SK-N-SH (cell line): ENCODE data around the gene NIPAL3. TPM values are rescaled to one million over a fixed set of nuclear protein-coding genes. Genes with fewer than 3 reads are reported as not detected.
A peak's percentile ranks its signal among the peaks of the same experiment; 100 is the strongest.

Experiments
- CTCF ChIA-PET: fragments of 300-600, 350-600 bp; formaldehyde crosslinking; extraction: SDS; loops from one replicate; lab custom pipeline; 2021; lab: Yijun Ruan, JAX
- POLR2A ChIA-PET: fragments of 350-600 bp; sonication (Branson Sonifier 250); formaldehyde crosslinking; extraction: SDS; loops from one replicate; lab custom pipeline; 2020; ENCODE audit warnings: antibody characterized with exemption, inconsistent platforms; lab: Yijun Ruan, JAX
- DNase-seq: peaks from one replicate; pipeline ENCODE4 v3.0.0; 2012
- H2AFZ ChIP-seq: fragments of 200-600 bp; sonication (generic); 2 replicates; pipeline ENCODE4 v1.8.1; 2016; ENCODE audit warnings: antibody characterized with exemption, mild to moderate bottlenecking, low read depth
- H3F3A ChIP-seq: fragments of 200-600 bp; sonication (generic); replicated peaks from 2 replicates; pipeline ENCODE3; 2016; ENCODE audit warnings: antibody characterized with exemption, mild to moderate bottlenecking; ENCODE audit not compliant: insufficient read depth
- H3K27ac ChIP-seq, 2 experiments: fragments of 200-500 bp in 1 of 2; fragments of 200-600 bp in 1 of 2; sonication (Bioruptor generic) in 1 of 2; sonication (generic), shearing (Covaris generic) in 1 of 2; 2 replicates each; pipeline versions ENCODE4 v1.5.1 to v1.6.1; 2014 to 2016; ENCODE audit warnings: low read depth in 2 of 2, inconsistent platforms in 1 of 2, low read length in 1 of 2, mild to moderate bottlenecking in 1 of 2, mixed read lengths in 1 of 2
- H3K27me3 ChIP-seq: fragments of 200-600 bp; sonication (generic), shearing (Covaris generic); 2 replicates; pipeline ENCODE4 v1.6.1; 2016; ENCODE audit warnings: mixed run types; ENCODE audit not compliant: insufficient read depth
- H3K36me3 ChIP-seq, 2 experiments: fragments of 200-500 bp in 1 of 2; fragments of 200-600 bp in 1 of 2; sonication (Bioruptor generic) in 1 of 2; sonication (generic) in 1 of 2; replicated peaks in 1 of 2; 2 replicates each; pipeline versions ENCODE3 to v1.5.1; 2014 to 2016; ENCODE audit warnings: low read length in 1 of 2, mild to moderate bottlenecking in 1 of 2; ENCODE audit not compliant: insufficient read depth in 2 of 2, control insufficient read depth in 1 of 2
- H3K4me1 ChIP-seq, 2 experiments: fragments of 200-500 bp in 1 of 2; fragments of 200-600 bp in 1 of 2; sonication (Bioruptor generic) in 1 of 2; sonication (generic), shearing (Covaris generic) in 1 of 2; 2 replicates each; pipeline versions ENCODE4 v1.5.1 to v1.6.1; 2014 to 2016; ENCODE audit warnings: low read depth in 1 of 2, low read length in 1 of 2, mixed run types in 1 of 2; ENCODE audit not compliant: insufficient read depth in 2 of 2, control insufficient read depth in 1 of 2
- H3K4me2 ChIP-seq: fragments of 200-600 bp; sonication (generic), shearing (Covaris generic); 2 replicates; pipeline ENCODE4 v1.6.1; 2017; ENCODE audit warnings: mixed run types
- H3K4me3 ChIP-seq, 2 experiments: fragments of 200-500 bp in 1 of 2; fragments of 200-600 bp in 1 of 2; sonication (Bioruptor generic) in 1 of 2; sonication (generic), shearing (Covaris generic) in 1 of 2; 2 replicates each; pipeline versions ENCODE4 v1.5.1 to v1.8.1; 2014 to 2016; ENCODE audit warnings: low read depth in 2 of 2, inconsistent platforms in 1 of 2, low read length in 1 of 2, mild to moderate bottlenecking in 1 of 2, mixed read lengths in 1 of 2, moderate library complexity in 1 of 2
- H3K79me2 ChIP-seq: fragments of 200-600 bp; sonication (generic); 2 replicates; pipeline ENCODE4 v1.8.1; 2017; ENCODE audit warnings: mild to moderate bottlenecking; ENCODE audit not compliant: insufficient read depth
- H3K9ac ChIP-seq: fragments of 200-600 bp; sonication (generic); 2 replicates; pipeline ENCODE4 v1.6.1; 2017; ENCODE audit warnings: mixed run types
- H3K9me2 ChIP-seq: fragments of 200-600 bp; sonication (generic); 2 replicates; pipeline ENCODE4 v1.6.1; 2017; ENCODE audit warnings: mixed run types
- H3K9me3 ChIP-seq: fragments of 200-600 bp; sonication (generic); 2 replicates; pipeline ENCODE4 v1.6.1; 2017; ENCODE audit warnings: mixed run types, mild to moderate bottlenecking, moderate library complexity
- H4K20me1 ChIP-seq: fragments of 200-600 bp; sonication (generic); 2 replicates; pipeline ENCODE4 v1.6.1; 2017; ENCODE audit warnings: mild to moderate bottlenecking, mixed run types; ENCODE audit not compliant: insufficient read depth
- CHD2 ChIP-seq: fragments of 150-350 bp; IDR thresholded peaks from 2 replicates; pipeline ENCODE4 v1.6.1; 2018; ENCODE audit warnings: low read length; ENCODE audit not compliant: partially characterized antibody
- CTCF ChIP-seq: fragments of 200-600 bp; sonication (generic); IDR thresholded peaks from 2 replicates; pipeline ENCODE4 v1.6.1; 2017; ENCODE audit warnings: antibody characterized with exemption, mild to moderate bottlenecking, moderate library complexity
- EP300 ChIP-seq, 2 experiments: IDR thresholded peaks; 2 replicates each; pipeline versions ENCODE4 v1.4.0 to v1.6.1; 2012; ENCODE audit warnings: borderline replicate concordance in 1 of 2, low read depth in 1 of 2, low read length in 1 of 2
- EZH2phosphoT487 ChIP-seq: fragments of 200-600 bp; sonication (generic); IDR thresholded peaks from 2 replicates; pipeline ENCODE4 v1.6.1; 2017; ENCODE audit warnings: low read depth, mixed run types, mild to moderate bottlenecking, antibody characterized with exemption, moderate library complexity, borderline replicate concordance
- FOXJ3 ChIP-seq: sonication (generic); formaldehyde crosslinking; IDR thresholded peaks from 2 replicates; pipeline ENCODE4 v1.5.1; 2020; ENCODE audit warnings: mild to moderate bottlenecking, missing genetic modification reagents
- FOXM1 ChIP-seq: IDR thresholded peaks from 2 replicates; pipeline ENCODE4 v1.4.0; 2012; ENCODE audit warnings: low read depth, mild to moderate bottlenecking
- IRF3 ChIP-seq: fragments of 150-350 bp; IDR thresholded peaks from 2 replicates; pipeline ENCODE4 v1.6.1; 2016; ENCODE audit warnings: mild to moderate bottlenecking, low read depth, low read length
- MEF2A ChIP-seq: IDR thresholded peaks from 2 replicates; pipeline ENCODE4 v1.4.0; 2012; ENCODE audit warnings: low read depth, borderline replicate concordance
- MXI1 ChIP-seq: IDR thresholded peaks from 2 replicates; pipeline ENCODE4 v1.6.1; 2012; ENCODE audit warnings: mild to moderate bottlenecking, low read depth, low read length, improper control_type of control experiment
- NFIC ChIP-seq: IDR thresholded peaks from 2 replicates; pipeline ENCODE4 v1.4.0; 2012; ENCODE audit warnings: borderline replicate concordance
- NRF1 ChIP-seq: IDR thresholded peaks from 2 replicates; pipeline ENCODE4 v1.6.1; 2012; ENCODE audit warnings: low read depth, mild to moderate bottlenecking, low read length
- POLR2AphosphoS5 ChIP-seq: IDR thresholded peaks from 2 replicates; pipeline ENCODE4 v1.6.1; 2012; ENCODE audit warnings: low read depth, low read length
- RAD21 ChIP-seq: IDR thresholded peaks from 2 replicates; pipeline ENCODE4 v1.6.1; 2012; ENCODE audit warnings: mild to moderate bottlenecking, low read length
- RFX5 ChIP-seq: IDR thresholded peaks from 2 replicates; pipeline ENCODE4 v1.6.1; 2012; ENCODE audit warnings: mild to moderate bottlenecking, improper control_type of control experiment, low read length
- RXRA ChIP-seq: IDR thresholded peaks from 2 replicates; pipeline ENCODE4 v1.4.0; 2012; ENCODE audit warnings: low read depth, mild to moderate bottlenecking, borderline replicate concordance
- SIN3A ChIP-seq: IDR thresholded peaks from 2 replicates; pipeline ENCODE4 v1.6.1; 2012; ENCODE audit warnings: low read depth, mild to moderate bottlenecking, low read length, moderate library complexity, borderline replicate concordance
- SMC3 ChIP-seq: IDR thresholded peaks from 2 replicates; pipeline ENCODE4 v1.6.1; 2012; ENCODE audit warnings: low read depth, low read length, improper control_type of control experiment
- USF1 ChIP-seq: IDR thresholded peaks from 2 replicates; pipeline ENCODE4 v1.4.0; 2012; ENCODE audit warnings: low read depth, borderline replicate concordance
- YY1 ChIP-seq: IDR thresholded peaks from 2 replicates; pipeline ENCODE4 v1.4.0; 2012; ENCODE audit warnings: low read depth, mild to moderate bottlenecking
- WGBS: methylation state at CpG from one replicate; pipeline ENCODE4 v1.1.6; 2017; ENCODE audit warnings: low lambda C conversion rate; 5-methylcytosine and 5-hydroxymethylcytosine counted together
- polyA plus RNA-seq, 3 experiments: library from polyadenylated mRNA; depleted of rRNA; stranded (reverse); fragments of >200 nt; gene quantifications; 2 replicates each; pipeline ENCODE4 v1.2.3, GENCODE V29; 2012
- TF ChIP-seq, protein P1 (sequence below): IDR thresholded peaks from 2 replicates; pipeline ENCODE4; 2012
- TF ChIP-seq, protein P2 (sequence below): IDR thresholded peaks from 2 replicates; pipeline ENCODE4 v1.4.0; 2012; ENCODE audit warnings: low read depth

NIPAL3 gene
- polyA plus RNA-seq, 1 of the 3 experiments (the other 2 are of a cell fraction): 20.3 TPM

DNA sequence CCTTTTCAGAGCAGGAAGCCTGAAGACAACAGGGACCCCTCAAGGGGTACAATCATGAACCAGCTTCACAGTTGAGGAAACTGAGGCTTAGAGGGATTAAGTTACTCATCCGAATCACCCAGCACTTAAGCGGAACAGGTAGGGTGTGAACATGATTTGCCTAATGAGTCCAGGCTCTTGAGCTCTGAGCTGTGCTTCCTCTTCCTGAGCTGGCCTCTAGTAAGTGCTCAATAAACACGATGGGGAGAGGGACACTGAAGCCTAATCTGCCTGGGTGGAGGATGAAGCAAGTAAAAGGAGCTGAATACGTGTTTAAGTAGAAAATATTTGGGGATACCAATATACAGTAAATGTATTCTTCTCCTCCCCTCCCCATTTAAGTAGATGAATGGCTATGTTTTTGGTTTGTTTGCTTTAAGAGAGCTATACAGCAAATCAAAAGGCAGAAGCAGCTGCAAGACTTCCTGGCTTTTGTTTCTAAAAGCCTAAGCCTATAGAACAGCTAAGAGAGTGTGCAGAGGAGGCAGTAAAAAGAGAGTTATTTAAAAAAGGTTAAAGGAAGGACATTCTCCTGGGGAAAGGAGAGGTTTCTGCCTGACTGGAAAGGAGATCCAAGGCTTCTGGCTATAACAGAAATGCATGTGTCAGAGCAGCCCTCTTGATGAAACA is 22.5 kb upstream of the NIPAL3 start:
- Histone ChIP-seq H3K9me2 (no peaks in the 10 kb centered on the region), H3K4me2 (peak overlapping the region; percentile 53), H3K4me1 (peaks cover 0 to 15% of the 10 kb centered on the region in 2 experiments; a peak in 3 of 4 replicates), H3K9me3 (no peaks in the 10 kb centered on the region), H4K20me1 (no peaks in the 10 kb centered on the region), H3K4me3 (no peak overlapping the region), H3F3A (peaks cover 15% of the 10 kb centered on the region), H3K9ac (peak overlapping the region; percentile 40; the same call in 1 of the 2 replicates)
- no peak for TF ChIP-seq EZH2phosphoT487
- TF ChIP-seq, all 33 proteins: peak for 0
- CTCF ChIA-PET: interaction anchor here (0.7 to 6.7 kb wide), 43 partner anchors 9 to 331 kb away, joined by 3 to 451 read pairs (median 10); partner anchors contain the start of genes IFNLR1, NIPAL3 and STPG1
- Histone ChIP-seq H3K27ac (peak overlapping the region in 1 of 2 experiments; percentile 71; a peak in 2 of 4 replicates), H3K27me3 (no peaks in the 10 kb centered on the region), H3K79me2 (no peaks in the 10 kb centered on the region; the same call in 1 of the 2 replicates), H3K36me3 (peaks cover 2 to 12% of the 10 kb centered on the region in 2 experiments), H2AFZ (no peak overlapping the region)
- DNase-seq: no peak
- POLR2A ChIA-PET: interaction anchor here (0.7 kb wide), 1 partner anchor 194 kb away, joined by 3 read pairs; no protein-coding TSS in a partner anchor
- WGBS: 96% methylated on average over 4 of the region's 4 CpGs

DNA sequence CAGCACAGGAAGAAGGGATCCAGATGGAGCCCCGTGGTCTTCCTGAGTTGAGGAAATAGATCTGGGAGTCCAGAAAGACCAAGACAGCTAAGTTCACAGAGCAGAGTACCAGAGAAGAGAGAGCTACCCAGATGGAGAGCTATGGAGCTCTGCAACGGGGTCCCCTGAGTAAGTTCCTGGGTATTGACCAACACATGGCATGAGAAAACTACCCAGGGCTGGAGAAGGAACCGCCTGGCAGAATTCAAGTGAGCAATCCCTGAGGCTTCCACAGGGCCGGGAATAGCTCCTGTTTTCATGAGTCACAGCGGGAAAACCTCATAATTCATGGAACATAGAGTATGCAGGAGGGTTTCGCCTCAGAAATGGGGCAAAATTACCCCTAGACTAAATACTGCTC is 21.7 kb upstream of the NIPAL3 start:
- no peaks in the 10 kb centered on the region for H3K9me3 ChIP-seq
- H3K79me2 ChIP-seq: no peaks in the 10 kb centered on the region; the same call in 1 of the 2 replicates
- no peak overlapping the region for H2AFZ ChIP-seq
- peaks cover 15% of the 10 kb centered on the region for H3F3A ChIP-seq
- peaks cover 0 to 15% of the 10 kb centered on the region in 2 experiments; a peak in 3 of 4 replicates for H3K4me1 ChIP-seq
- H3K27ac ChIP-seq: peak overlapping the region in 1 of 2 experiments; percentile 71; a peak in 2 of 4 replicates
- peak overlapping the region; percentile 53 for H3K4me2 ChIP-seq
- no peaks in the 10 kb centered on the region for H4K20me1 ChIP-seq
- peak overlapping the region; percentile 40; the same call in 1 of the 2 replicates for H3K9ac ChIP-seq
- ChIA-PET CTCF (interaction anchor here (0.7 to 6.7 kb wide), 18 partner anchors 9 to 323 kb away, joined by 3 to 451 read pairs (median 26); partner anchors contain the start of genes IFNLR1, NIPAL3 and STPG1), POLR2A (interaction anchor here (0.7 kb wide), 1 partner anchor 110 kb away, joined by 3 read pairs; no protein-coding TSS in a partner anchor)
- 29% methylated on average over 6 of the region's 6 CpGs for WGBS
- H3K36me3 ChIP-seq: peaks cover 2 to 17% of the 10 kb centered on the region in 2 experiments
- no peak for DNase-seq
- H3K4me3 ChIP-seq: no peak overlapping the region
- no peaks in the 10 kb centered on the region for H3K27me3 ChIP-seq
- H3K9me2 ChIP-seq: no peaks in the 10 kb centered on the region
- TF ChIP-seq SIN3A (no peak), EP300 (IDR thresholded peaks at IDR 0.05; ENCODE audit: borderline replicate concordance in 1 of 2, low read depth in 1 of 2, low read length in 1 of 2) (no peak), POLR2AphosphoS5 (no peak), RXRA (no peak), CTCF (no peak), CHD2 (no peak), EZH2phosphoT487 (no peak), NRF1 (no peak), FOXM1 (no peak), USF1 (no peak), RAD21 (no peak), MEF2A (peak; percentile 55; the same call in 1 of the 2 replicates), IRF3 (no peak), SMC3 (no peak), YY1 (no peak), NFIC (no peak), MXI1 (no peak), RFX5 (no peak), FOXJ3 (CRISPR knock-in tag) (no peak)
- TF ChIP-seq, protein P1, sequence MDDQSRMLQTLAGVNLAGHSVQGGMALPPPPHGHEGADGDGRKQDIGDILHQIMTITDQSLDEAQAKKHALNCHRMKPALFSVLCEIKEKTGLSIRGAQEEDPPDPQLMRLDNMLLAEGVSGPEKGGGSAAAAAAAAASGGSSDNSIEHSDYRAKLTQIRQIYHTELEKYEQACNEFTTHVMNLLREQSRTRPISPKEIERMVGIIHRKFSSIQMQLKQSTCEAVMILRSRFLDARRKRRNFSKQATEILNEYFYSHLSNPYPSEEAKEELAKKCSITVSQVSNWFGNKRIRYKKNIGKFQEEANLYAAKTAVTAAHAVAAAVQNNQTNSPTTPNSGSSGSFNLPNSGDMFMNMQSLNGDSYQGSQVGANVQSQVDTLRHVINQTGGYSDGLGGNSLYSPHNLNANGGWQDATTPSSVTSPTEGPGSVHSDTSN: peak; percentile 51
- TF ChIP-seq, protein P2, sequence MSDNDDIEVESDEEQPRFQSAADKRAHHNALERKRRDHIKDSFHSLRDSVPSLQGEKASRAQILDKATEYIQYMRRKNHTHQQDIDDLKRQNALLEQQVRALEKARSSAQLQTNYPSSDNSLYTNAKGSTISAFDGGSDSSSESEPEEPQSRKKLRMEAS: 0 out of 2 replicates have a peak, but pooled peaks have one; percentile 45
